Fibroblast of mammary gland (primary cell): Measurements from ENCODE around the gene MFSD12.

Experiments used
- DNase-seq: peaks from one replicate; pipeline ENCODE4 v3.0.0-alpha.2; 2010; ENCODE audit warnings: low read depth
- H3K4me3 ChIP-seq: 2 replicates; pipeline ENCODE4 v1.5.1; 2011; ENCODE audit warnings: low read depth, mild to moderate bottlenecking, low read length, moderate library complexity; ENCODE audit not compliant: control insufficient read depth
- CTCF ChIP-seq: conservative IDR thresholded peaks from 2 replicates; pipeline ENCODE4 v1.5.1; 2011; ENCODE audit warnings: low read depth, low read length, inconsistent platforms; ENCODE audit not compliant: control insufficient read depth, insufficient read depth

MFSD12 gene

DNA sequence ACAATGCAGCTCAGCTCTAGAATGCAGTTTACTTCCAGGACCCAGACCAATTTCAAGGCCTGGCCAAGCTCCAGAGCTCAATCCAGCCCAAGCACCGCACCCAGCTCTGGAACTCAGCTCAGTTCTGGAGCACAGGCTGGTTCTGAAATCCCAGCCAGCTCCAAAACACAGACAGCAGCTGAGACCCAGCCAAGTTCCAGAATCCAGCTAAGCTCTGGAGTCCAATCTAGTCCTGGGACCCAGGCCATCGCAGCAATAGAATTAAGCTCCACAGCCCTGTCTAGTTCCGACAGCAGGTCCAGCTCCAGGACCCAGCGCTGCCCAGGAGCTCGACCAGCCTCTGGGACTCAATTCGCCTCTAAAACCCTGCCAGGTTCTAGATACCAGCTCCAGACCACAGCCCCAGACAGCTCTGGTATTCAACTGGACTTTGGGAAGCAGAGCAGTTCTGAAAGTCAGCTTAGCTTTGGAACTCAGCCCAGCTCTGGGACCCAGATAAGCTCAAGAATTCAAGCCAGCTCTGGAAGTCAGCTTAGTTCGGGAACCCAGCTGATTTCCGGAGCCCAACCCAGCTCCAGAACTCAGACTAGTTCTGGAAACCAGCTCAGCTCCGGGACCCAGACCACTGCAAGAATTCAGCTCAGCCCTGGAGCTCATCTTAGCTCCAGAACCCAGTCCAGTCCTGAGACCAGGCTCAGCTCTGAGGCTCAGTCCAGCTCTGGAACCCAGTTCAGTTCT, 34.7 kb upstream of the MFSD12 start:
- DNase-seq, result no peak
- TF ChIP-seq CTCF, result no peak
- H3K4me3 ChIP-seq, result no peak overlapping the region

DNA sequence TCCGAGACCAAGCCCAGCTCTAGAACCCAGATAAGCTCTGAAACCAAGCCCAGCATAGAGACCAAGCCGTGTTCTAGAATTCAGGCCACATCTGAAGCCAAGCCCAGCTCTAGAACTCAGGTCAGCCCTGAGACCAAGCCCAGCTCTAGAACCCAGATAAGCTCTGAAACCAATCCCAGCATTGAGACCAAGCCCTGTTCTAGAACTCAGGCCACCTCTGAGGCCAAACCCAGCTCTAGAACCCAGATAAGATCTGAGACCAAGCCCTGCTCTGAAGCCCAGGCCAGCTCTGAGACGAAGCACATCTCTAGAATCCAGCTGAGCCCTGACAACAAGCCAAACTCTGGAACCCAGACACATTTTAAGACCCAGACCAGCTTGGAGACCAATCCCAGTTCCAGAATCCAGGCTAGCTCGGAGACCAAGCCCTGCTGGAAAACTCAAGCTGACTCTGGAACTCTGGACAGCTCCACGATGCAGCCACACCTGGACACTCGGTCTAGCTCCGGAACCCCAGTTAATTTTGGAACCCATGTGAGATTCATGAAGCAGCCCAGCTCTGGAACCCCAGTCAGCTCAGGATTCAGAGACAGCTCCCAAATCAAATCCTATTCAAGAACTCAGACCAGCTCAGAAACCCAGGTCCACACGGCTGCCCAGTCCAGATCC, 33.7 kb upstream of the MFSD12 start:
- H3K4me3 ChIP-seq, result no peak overlapping the region
- DNase-seq, result no peak
- TF ChIP-seq CTCF, result no peak

DNA sequence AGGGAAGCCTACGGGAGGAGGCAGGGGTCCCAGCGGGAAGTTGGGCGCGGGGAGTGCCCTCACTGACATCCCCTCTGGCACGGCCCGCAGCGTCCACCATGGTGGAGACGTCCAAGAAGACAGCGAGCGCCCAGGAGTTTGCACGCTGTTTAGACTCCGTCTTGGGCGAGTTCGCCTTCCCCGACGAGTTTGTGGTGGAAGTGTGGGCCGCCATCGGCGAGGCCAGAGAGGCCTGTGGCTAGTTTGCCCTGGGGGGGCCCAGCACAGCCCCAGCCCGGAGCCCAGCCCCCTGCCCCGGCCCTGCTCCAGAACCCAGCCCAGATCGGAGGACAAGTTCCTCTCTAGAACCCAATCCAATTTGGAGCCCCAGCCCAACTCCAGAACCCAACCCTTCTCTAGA, 32.6 kb upstream of the MFSD12 start:
- H3K4me3 ChIP-seq, result no peak overlapping the region
- DNase-seq, result no peak

DNA sequence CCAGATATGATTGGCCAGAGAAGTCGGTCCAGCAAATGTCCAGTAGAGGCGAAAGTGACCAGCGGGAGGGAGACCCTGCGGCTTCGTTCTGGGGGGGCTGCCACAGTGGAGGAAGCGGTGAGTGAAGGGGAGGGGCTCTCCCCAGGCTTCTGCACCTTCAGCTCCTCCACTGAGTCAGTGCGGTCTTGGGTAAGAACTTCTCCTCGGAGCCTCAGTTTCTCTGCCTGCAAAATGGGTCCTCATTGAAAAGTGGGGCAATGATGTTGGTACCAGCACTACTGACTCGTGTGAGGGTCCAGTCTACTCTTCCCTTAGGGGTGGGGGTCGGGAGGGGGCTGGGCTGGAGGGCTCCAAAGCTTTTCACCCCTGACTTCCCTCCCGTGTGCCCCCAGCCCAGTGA, 32.1 kb upstream of the MFSD12 start:
- TF ChIP-seq CTCF, result no peak
- H3K4me3 ChIP-seq, result no peak overlapping the region
- DNase-seq, result no peak

More for the DNA sequence above, 32.6 kb upstream of the MFSD12 start:
- TF ChIP-seq CTCF, result no peak

DNA sequence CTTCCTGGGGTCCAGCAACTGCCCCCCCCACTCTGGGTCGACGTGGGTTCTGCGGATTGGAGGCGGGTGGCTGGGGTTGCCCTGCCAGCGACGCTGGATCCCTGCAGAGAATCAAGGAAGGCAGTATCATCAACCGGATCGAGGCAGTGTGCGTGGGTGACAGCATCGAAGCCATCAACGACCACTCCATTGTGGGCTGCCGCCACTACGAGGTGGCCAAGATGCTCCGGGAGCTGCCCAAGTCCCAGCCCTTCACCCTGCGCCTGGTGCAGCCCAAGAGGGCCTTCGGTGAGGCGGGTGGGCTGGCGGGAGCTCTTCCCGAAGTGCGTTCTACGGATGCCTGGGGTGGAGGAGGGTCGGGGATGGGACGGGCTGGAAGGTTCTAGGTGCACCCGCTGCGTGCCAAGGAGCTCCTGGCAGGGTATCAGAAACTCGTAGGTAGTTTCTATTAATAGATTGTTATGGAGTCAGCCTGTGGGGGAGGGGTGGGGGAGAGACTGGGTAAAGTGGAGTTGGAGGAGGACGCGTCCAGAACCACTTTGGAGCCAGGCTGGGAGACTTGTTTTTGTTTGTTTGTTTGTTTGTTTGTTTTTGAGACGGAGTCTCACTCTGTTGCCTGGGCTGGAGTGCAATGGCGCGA, 29.4 kb upstream of the MFSD12 start:
- no peak for DNase-seq
- H3K4me3 ChIP-seq, result no peak overlapping the region
- no peak for TF ChIP-seq CTCF

GRCh38 chr19:3586127-3586626, 28.8 kb upstream of the MFSD12 start:
- no peak for DNase-seq
- no peak overlapping the region for H3K4me3 ChIP-seq
- TF ChIP-seq CTCF, result peak; percentile 33
